Subcutaneous adipose tissue (tissue), 4 donors: ENCODE data around the gene MYZAP. TPM values are rescaled to one million over a fixed set of nuclear protein-coding genes. Genes with fewer than 3 reads are reported as not detected.

Experiments
- total RNA-seq, 4 donors: library from RNA; depleted of rRNA; stranded (reverse); fragments of >200 nt; gene quantifications; one replicate each; pipeline ENCODE4 v1.1.0, GENCODE V29; 2016
- TF ChIP-seq, protein P1 (sequence below): fragments of 450-650 bp; IDR thresholded peaks from one replicate; pipeline ENCODE4 v1.5.1; 2016; ENCODE audit warnings: low read depth, mild to moderate bottlenecking, control low read depth, antibody characterized with exemption, moderate library complexity

MYZAP gene
- total RNA-seq, 4 donors from 2014 or later = 22.5 to 31.8 (median 28.3) TPM

DNA sequence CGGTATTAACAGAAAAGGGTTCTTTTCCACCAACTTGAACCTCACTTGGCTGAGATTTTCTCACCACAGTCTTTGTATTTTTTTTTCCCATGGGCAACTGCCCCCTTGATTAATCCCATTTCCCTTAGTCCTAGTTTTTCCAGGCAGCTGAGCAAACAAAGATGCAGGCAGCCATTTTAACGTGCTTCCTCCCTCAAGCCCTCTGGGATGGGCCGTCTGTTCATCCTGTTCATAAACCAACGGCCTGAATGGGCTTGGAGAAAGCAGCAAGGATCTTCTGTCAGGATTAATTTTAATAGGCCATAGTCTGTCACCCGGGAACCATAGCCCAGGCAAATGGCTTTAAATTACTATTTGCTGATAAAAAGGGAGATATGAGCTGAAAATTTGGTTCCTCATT is 104.4 kb downstream of the MYZAP start:
- TF ChIP-seq, protein P1, sequence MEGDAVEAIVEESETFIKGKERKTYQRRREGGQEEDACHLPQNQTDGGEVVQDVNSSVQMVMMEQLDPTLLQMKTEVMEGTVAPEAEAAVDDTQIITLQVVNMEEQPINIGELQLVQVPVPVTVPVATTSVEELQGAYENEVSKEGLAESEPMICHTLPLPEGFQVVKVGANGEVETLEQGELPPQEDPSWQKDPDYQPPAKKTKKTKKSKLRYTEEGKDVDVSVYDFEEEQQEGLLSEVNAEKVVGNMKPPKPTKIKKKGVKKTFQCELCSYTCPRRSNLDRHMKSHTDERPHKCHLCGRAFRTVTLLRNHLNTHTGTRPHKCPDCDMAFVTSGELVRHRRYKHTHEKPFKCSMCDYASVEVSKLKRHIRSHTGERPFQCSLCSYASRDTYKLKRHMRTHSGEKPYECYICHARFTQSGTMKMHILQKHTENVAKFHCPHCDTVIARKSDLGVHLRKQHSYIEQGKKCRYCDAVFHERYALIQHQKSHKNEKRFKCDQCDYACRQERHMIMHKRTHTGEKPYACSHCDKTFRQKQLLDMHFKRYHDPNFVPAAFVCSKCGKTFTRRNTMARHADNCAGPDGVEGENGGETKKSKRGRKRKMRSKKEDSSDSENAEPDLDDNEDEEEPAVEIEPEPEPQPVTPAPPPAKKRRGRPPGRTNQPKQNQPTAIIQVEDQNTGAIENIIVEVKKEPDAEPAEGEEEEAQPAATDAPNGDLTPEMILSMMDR = no peak

DNA sequence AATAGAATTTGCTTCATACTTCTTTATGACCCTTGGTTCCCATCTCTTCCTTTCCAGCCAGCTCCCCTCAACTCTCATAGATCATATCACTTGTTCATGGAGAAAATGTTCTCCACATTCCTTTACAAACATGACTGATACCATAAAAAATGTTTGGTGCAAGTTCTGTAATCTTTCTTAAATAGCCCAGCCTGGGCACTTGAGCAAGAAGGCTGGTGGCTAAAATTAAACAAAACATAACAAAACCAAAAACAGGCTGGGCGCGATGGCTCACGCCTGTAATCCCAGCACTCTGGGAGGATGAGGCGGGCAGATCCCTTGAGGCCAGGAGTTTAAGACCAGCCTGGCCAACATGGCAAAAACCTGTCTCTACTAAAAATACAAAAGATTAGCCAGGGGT is 105.9 kb downstream of the MYZAP start:
- TF ChIP-seq, protein P1 = no peak

DNA sequence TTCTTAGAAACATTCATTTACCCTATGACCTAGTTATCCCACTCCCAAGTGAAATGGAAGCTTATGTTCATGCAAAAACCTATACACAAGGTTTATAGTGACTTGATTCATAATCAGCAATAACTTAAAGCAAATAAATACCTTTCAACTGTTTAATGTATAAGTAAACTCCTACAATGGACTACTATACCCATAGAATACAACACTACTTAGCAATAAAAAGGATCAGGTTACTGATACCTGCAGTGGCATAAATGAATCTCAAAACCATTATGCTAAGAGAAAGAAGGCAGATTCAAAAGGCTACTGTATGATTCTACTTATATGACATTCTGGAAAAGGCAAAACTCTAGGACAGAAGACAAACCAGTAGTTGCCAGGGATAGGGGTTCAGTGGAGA is 106.5 kb downstream of the MYZAP start:
- TF ChIP-seq, protein P1 = no peak

DNA sequence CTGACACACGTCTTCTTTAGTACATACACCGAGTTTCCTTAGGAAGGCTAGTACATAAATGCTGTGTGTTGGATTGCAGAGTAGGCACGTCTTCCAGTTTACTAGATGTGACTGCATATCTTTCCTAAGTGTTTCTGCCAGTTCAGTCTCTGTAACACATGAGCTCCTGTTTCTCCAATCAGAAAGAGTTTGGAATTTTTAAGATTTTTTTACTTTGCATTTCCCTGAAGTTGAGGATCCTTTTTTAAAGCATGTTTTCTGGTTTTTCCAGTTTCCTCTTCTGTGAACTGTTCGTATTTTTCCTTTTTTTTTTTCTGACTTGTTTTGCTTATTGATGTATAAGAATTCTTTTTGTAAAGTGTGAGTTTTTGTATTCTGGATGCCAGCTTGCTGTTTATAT is 107.3 kb downstream of the MYZAP start:
- TF ChIP-seq, protein P1 = no peak

DNA sequence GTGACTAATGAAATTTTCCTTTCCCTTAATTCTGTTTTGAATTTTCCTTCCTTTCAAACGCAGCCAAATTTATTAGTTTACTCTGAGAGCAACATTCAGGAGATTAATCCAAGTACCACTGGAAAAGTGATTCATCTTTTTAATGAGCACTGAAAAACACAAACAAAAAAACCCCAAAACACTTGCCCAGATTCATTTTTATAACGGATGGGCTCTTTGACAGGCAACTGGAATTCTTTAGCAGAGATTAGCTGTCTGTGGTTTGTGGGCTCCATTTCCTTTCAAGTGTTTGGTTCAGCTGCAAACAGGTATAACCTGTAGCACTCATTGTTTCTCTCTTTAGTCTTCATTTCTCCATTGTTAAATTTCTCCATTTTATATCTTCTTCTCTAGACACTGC is 111.7 kb downstream of the MYZAP start:
- TF ChIP-seq, protein P1 = no peak

DNA sequence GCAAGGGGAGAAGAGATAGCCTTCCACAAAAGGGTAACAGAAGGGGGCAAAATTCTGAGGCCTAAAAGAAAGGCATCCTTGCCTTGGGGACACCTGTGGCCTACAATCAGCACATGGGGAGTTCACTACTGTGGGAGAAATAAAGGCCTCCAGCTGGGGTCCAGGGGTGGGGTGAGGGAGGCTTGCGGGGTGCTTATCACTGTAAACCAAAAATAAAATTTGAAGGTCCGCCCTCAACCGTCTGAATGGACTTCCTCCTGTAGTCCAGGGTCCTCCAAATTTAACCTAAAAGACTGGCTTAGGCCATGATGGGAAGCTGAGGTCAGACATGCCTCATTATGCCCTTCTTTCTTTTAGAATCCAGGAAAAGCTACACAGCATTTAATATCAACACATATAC is 112.7 kb downstream of the MYZAP start:
- TF ChIP-seq, protein P1 = no peak

DNA sequence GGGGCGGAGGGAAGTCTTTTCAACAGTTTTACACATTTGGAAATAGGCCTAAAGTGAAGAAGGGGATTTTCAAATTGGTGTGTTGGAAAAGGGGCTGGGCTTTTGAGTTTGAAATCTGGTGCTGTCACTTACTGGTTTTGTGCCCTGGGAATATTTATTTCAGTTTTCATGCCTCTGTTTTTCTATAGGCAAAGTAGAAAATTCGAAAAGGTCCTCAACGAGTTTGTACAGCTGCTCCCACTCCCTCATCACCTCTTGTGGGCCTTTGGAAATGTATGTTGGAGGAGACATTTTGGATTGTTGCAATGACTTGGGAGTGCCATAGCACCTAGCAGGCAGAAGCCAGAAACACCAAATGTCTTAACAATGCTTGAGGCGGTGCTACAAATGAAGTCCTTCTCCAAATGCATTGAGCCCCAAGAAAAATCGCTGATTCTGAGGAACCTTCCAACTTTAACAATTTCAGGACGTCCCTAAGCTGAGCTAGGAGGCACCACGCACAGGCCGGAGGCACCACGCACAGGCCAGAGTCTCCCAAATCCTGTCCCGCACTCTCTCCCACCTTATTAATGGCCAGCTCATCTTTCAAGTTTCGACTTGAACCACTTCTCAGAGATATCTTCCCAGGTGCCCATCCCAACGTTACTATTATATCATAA is 114.2 kb downstream of the MYZAP start:
- TF ChIP-seq, protein P1 = no peak
